AG08396 (cell line): ENCODE measurements around the gene MED13.
"Not testable (repeated sequence)": the region's sequence is repeated elsewhere in the genome, so short reads cannot be mapped to it uniquely, and the experiment has no call there.

Experiments used
- DNase-seq: peaks from one replicate; pipeline ENCODE4 v3.0.0; 2012; ENCODE audit warnings: low spot score, mixed read lengths

MED13 gene

DNA sequence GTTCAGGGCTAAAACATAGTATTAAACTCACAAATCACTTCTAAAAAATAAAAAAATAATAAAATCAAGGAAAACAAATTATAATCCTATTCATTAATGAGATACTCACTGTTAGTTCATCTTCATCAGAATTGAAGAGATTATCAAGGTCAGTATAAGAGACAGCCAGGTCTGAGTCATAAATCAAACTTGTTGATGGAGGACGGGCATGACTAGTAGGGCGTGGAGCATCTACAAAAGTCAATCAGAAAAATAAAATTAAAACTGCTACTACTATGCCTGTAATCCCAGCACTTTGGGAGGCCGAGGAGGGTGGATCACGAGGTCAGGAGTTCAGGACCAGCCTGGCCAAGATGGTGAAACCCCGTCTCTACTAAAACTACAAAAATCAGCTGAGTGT is 78.2 kb downstream of the MED13 start:
- DNase-seq, result no peak

DNA sequence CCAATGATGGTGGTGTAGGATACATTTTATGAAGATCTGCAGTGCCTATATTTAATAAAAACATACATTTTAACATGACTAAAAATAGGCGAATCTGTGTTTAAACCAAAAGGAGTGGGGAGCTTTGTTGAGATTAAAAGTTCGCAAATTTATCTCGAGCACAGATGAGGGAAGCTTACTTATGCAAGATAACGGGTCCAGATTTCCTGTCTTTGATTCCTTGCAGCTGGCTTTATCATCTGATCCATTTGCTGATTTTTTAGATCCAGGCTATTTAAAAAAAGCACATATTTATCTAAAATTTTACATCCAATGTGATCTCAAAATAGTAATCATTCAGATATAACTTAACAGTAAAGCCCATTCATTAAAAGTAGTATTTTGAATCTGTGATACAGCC is 80.3 kb downstream of the MED13 start:
- no peak for DNase-seq

DNA sequence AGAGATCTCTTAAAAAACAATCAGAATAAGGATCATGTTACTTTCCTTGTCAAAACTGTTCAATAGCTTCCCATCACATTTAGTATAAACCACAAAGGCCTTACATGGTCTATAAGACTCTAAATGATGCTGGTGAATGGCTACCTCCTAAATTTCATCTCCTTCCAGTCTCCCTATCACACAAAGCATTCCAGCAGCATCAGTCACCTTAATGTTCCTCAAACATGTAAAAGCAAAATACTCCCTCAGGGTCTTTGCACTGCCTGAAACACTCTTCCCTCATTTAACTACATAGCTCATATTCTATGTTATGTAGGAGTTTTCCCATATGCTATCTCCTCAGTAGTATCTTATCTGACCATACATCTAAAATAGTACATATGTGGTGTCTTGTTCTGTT is 83.8 kb downstream of the MED13 start:
- DNase-seq, result peak; percentile 3

DNA sequence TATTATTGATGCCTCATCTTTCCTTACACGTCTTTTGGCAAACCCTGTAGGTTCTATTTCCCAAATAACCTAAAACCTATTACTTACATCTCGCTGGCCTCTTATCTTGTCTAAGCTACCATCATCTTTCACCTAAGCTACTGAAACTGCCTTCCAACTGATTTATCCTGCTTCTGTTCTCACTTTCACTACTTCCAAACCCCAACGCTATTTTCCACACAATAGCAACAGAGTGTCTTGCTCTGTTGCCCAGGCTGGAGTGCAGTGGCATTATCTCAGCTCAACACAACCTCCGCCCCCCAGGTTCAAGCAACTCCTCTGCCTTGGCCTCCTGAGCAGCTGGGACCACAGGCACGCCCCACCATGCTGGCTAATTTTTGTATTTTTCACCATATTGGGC is 84.5 kb downstream of the MED13 start:
- no peak for DNase-seq

DNA sequence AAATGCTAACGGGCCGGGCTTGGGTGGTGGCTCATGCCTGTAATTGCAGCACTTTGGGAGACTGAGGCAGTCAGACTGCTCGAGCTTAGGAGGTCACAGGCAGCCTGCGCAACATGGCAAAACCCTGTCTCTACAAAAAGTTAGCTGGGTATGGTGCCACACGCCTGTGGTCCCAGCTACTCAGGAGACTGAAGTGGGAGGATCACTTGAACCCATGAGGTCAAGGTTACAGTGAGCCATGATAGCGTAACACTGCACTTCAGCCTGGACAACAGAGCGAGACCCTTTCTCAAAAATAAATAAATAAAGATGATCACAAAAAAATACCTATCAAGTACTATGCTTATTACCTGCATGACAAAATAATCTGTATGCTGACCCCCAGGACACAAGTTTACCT is 91.0 kb downstream of the MED13 start:
- DNase-seq, result no peak

DNA sequence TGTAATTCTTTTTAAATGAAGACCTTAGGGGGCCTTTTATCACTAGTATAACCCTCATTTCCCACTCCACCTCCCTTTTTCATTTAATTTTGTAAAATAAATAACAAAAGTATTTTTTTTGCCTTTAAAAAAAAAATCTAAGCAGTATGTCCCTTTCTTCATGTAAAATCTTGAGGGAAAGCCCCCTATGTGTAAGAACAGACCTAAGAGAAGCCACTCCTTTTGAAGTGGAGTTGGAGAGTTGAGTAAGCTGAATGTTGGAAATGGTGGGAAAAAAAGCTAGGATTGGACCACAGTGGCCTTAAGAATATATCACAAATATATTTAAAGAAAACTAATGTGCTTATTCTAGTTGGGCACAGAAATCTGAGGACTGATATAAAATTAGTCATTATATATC is 92.8 kb downstream of the MED13 start:
- DNase-seq, result no peak

DNA sequence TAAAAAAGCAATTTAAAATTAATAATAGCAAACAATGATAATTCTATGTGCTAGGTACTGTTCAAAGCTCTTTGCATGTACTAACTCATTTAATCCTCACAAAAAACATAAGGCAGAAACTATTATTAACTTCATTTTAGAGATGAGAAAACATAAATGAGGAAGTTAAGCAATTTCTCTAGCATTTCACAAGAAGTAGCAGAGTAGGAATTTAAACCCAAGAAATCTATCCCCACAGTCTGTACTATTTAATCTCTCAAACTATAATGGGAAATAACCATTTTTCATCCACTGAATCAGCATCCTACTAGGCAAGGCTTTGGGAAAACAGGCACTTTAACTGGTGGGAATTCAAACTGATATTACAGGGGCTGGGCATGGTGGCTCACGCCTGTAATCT is 95.0 kb downstream of the MED13 start:
- DNase-seq, result no peak

DNA sequence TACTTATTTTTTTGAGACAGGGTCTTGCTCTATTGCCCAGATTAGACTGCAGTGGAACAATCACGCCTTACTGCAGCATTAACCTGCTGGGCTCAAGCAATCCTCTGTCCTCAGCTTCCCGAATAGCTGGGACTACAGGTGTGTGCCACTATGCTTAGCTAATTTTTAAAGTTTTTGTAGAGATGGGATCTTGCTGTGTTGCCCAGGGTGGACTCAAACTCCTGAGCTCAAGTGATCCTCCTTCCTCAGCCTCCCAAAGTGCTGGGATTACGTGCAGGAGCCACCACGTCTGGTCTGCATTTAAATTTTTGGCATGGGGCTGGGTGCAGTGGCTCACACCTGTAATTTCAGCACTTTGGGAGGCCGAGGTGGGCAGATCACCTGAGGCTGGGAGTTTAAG is 96.3 kb downstream of the MED13 start:
- no peak for DNase-seq

DNA sequence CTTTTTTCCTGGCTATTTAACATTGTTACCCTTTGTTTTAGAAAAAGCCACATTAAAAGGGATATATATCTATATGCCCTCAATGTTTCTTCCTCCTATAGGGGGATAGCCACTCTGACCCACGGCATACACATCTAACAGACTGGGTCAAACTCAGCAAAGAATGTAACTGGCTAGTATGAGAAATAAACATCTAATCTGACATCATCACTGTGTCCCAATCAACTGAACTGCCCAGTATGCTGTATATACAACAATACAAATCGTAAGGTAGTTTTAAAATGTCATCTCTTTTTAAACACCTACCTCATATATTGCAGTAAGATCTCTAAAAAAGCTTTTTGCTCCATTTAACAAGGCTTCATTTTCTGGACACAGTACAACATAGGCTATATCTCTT is 97.3 kb downstream of the MED13 start:
- peak; percentile 10 for DNase-seq

DNA sequence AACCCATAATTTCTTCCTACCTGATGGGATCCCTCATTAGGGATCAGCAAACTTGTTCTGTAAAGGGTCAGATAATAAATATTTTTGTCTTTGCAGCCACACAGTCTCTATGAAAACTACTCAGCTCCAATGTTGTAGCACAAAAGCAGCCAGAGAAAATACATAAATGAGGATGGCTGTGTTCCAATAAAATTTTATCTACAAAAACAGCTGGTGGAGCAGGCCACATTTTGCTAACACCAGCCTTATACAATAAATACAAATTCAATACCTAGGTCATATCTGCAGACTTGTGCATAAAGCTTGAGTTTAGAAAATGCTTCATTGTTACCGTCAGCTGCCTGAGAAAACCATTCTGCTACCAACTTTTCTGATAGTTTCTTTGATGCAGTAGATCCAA is 98.9 kb downstream of the MED13 start:
- DNase-seq, result no peak

DNA sequence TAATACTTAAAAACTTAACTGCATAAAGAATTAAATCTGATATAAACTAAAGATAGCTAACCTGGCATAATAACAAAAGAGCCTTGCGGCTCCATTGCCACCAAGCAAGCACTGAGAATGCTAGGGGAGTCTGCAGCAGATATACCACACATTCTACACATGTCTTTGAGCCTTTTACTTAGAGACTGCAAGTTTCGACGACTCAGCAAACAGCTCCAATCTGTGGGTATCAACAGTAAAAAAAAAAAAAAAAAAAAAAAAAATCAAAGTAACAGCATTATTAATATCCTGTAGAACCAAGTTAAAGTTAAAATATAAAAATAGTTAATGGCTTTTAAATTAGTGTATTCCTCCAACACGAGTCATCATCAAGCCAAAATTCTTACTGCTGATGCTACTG is 109.5 kb downstream of the MED13 start:
- DNase-seq, result no peak

DNA sequence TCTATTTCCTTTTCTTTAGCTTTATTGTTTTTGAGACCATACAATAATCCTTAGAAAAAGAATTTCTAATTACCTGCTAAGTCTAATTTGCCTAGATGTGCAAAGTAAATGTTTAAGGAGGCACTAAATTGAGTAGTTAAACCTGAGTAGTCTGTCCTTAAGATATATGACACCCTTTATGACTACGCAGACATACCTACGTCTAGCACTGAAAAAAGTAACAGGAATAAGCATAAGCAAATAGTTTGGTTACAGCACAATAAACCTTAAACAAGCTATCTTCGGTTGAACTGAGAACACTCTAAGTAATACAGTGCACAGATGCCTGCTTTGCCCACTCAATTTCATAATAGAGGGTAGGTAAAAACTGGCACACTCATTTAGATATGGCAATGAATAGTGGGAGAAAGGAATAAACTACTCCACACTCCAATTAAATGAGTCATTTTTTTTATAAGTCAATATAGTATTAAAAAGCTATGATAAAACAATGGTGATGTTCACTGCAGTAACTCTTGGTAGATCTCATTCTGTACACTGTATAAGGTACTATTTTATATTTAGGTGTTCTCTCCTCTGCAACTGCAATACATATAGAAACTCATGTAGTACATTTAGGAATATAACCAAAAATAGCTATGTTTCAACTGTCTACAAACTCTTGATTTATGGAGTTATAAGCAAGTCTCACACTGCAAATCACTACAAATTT is 117.6 kb downstream of the MED13 start:
- DNase-seq, result no peak

DNA sequence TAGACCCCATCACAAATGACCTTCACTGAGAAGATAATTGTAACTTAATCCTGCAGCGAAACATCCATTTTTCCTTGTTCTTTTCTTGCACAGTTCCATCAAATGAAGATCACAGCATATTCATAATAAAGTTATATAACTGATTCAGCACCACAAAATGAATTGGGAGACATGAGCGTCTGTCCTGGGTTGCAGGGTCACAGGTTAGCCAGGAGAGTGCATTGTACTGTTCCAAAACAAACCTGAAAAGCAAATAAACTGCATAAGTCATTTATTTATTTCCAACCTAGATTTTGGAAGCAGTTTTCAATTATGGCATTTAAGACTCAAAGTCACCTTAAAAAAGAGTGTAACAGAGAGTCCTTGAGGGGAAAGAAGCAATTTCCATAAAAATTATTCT is 118.7 kb downstream of the MED13 start:
- DNase-seq, result no peak

DNA sequence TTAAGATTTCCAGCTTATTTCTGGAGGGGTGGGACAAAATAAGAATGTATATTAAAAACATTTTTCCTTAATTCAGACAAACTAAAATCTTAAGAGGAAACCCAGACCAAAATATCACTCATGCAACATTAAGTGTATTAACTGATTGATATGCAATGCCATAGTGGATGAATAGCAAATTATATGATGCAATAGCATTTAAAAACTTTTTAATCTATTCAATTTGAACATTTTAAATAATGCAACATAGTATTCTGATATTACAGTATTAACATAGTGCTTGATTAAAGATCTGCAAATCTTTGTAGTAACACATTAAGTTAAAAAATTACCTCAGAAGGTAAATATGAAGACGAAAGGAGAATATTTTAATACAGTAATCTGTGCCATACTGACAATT is 122.0 kb downstream of the MED13 start:
- no peak for DNase-seq

DNA sequence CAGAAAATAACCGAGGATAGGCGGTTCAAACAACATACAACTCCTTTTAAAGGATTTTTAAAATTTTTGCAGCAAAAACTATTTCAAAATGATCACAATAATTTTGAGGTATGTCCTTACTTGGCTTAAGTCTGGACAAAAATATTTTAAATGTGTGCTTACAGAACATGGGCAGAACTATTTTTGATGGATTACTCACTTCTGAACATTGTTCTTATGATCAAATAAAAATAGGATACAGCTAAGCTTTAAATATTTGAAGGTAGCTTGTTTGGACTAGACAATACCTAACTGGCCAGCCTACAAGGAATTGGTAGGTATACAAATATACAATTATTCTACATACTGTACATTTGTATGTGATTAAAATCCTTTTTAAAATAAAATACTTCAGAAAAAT is 123.0 kb downstream of the MED13 start:
- DNase-seq, result no peak

DNA sequence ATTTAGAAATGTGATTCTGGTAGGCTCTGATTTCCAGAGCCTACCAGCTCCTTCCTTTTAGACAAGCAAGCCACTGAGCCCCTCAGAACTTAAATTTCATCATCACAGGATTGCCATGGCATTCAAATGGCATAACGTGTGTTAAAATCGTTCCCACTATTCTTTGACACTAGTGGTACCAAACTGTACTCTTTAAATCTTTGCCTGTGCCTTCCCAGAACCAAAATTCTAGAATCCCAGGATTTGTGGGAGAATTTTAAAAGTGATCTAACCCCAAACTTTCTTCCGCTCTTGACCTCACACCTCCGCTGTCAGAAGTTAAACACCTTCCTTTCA is 137.0 kb downstream of the MED13 start:
- no peak for DNase-seq

DNA sequence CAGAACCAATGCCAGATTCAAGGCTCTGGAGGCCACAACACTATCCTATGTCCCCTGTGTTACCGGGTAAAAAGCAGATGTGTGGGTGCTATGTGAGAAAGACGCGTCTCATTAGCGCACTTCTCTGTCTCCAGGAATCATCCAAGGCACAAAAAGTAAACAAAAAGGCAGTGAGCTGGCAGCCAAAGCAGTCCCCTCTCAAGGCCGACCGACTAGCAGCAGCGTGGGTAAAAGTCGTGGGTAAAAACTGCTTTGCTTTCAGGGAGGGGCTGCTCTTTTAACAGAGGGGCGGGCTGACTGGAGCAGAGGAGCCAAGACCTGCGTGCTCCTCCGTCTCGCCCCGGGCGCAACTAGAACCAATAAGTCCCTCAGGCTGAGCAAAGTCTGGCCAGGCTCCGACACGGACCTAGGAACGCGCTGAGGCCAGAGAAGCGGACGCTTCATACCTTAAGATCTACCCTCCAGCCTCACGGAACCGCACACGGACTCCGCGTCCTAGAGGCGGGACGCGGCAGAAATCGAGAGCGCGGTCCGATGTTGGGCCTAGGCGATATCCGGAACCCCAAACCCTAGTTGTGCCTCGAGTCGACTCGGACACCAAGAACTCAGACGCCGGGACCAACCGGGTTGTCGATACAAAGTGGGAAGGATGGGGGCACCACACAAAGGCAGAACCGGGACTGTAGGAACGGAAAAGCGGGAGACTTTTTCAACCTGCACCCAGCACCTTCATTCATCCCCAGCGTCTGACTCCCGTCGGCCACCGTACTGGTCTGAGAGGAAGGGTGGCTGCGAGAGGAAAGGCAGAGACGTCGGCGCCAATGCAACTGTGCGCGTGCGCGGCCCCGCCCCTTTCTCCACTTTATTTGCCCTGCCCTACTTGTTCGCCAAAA is 137.6 kb downstream of the MED13 start, which contains the start of gene INTS2:
INTS2 (minus strand) TSS at position 775 of the 893 bp plus-strand sequence. CDS start 1,338 bp downstream, outside the sequence.
- peak; percentile 97 for DNase-seq

DNA sequence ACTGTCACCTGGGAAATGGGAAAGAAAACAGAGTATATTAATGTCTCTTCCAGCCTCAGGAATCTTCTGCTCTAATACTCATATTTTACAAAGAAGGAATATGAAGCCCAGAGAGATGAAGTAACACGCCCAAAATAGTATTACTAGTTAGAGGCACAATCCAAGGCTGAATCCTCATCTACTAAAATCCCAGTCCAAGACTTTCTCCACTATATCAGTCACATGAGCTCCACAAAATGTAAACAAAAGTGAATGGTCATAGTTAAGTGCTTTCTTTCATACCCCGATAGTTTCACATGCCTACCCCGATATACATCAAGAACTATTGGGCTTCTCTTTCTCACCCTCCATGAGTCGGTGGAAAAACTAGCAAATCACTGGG is 138.3 kb downstream of the MED13 start:
- DNase-seq, result no peak

DNA sequence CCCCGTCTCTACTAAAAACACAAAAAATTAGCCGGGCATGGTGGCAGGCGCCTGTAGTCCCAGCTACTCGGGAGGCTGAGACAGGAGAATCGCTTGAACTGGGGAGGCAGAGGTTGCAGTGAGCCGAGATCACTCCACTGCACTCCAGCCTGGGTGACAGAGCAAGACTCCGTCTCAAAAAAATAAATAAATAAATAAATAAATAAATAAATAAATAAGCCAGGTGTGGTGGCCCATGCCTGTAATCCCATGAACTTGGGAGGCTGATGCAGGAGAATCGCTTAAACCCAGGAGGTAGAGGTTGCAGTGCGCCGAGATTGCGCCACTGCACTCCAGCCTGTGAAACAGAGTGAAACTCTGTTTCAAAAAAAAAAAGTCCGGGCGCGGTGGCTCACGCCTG is 149.9 kb downstream of the MED13 start:
- DNase-seq, result not testable (repeated sequence)

DNA sequence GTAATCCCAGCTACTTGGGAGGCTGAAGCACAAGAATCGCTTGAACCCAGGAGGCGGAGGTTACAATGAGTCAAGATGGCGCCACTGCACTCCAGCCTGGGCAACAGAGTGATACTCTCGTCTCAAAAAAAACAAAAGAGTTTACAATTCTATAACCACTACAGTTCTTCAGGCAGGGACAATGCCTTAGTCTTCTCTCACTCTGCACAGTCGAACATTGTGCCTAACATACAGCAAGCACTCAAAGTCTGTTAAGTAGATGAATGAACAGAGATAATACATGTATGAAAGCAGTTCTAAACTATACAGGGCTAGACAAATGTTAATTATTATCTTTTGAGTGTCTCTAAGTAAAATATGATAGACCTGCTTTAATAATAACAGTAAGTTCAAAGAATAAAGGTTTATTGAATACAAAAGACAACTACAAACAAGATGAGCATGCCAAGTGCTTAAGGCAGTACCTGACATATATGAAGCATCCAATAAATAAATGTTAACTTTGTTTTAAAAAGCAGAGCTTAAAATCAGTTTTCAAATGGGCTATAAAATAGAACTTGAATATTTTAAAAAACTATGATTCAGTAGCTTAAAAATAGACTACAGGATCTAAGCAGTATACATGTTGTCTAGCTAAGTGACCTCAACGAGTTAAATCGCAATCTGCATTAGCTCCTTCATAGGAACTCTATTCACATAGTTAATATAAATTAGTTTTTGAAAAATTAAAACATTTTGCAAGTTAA is 156.6 kb downstream of the MED13 start:
- DNase-seq, result no peak

DNA sequence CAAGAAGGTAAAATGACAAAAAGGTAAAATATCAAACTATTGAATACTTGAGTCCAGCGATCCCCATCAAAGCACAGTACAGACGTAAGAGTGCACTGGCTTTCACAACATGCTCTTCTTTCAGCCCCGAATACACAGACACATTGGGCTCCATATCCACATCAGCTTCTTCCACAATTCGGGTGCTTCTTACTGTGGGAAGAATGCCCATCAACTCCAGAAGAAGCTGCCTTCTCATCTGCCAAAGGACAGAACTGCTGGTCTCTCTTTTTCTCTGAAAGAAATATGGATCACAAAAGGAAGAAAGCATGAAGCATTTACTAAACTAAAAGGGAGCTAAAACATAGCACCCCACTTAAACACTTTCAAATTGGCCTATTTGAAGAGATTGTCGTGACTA is 157.7 kb downstream of the MED13 start:
- no peak for DNase-seq

DNA sequence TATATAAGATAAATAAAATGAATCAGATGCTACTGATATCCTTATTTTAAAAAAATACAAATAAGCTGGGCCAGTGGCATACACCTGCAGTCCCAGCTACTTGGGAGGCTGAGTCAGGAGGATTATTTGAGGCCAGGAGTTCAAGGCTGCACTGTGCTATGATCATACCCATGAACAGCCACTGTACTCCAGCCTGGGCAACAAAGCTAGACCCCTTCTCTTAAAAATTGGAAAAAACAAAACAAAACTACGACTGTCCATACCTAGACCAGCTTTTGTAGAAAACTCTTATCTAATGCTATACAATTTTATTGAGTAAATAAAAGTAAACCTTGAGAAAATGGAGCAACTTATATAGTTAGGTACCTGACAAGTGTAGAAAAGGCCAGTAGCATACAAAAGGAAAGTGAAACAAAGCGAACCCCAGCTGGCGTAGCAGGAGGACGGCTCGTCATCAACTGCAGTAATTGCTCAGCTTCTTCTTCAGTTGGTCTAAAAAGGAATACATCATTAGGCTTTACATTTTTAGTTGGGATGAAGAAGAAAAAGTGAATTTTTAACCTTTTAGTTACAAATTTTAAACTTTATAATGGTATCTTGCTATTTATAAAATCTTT is 160.9 kb downstream of the MED13 start:
- peak; percentile 7 for DNase-seq
